ENCODE data around the gene ABCG1.

- TF ChIP-seq CTCF (IDR thresholded peaks at IDR 0.05 in 4 of 5, conservative IDR thresholded peaks at IDR 0.05 in 1 of 5): no peak
- TF ChIP-seq POLR2A (IDR thresholded peaks at IDR 0.05): no peak
These were observed 17.8 kb downstream of the ABCG1 start for GRCh38 chr21:42236693-42237092.
